Thoracic aorta (tissue), 2 donors: Measurements from ENCODE around the gene NEMP1. TPM values are rescaled to one million over a fixed set of nuclear protein-coding genes. Genes with fewer than 3 reads are reported as not detected.
A peak's percentile ranks its signal among the peaks of the same experiment; 100 is the strongest.

Experiments used
- ATAC-seq: fragments of 150-250 bp; one replicate; pipeline ENCODE4 v1.8.0; 2017; ENCODE audit warnings: low read depth; ENCODE audit not compliant: insufficient number of reproducible peaks, low FRiP score
- DNase-seq: peaks from one replicate; pipeline ENCODE4 v3.0.0-alpha.2; 2020; ENCODE audit warnings: low spot score
- H3K27ac ChIP-seq, 2 donors: fragments of 200-600 bp; sonication (generic); 1 replicate in 1 of 2; 2 replicates in 1 of 2; pipeline ENCODE4 v1.5.1; 2016; ENCODE audit warnings: mild to moderate bottlenecking in 2 of 2, moderate library complexity in 2 of 2
- H3K27me3 ChIP-seq: fragments of 200-600 bp; sonication (generic); replicated peaks from 2 replicates; pipeline ENCODE4 v1.6.0; 2016; ENCODE audit warnings: mild to moderate bottlenecking; ENCODE audit not compliant: insufficient read depth
- H3K36me3 ChIP-seq: fragments of 200-600 bp; sonication (generic); one replicate; pipeline ENCODE4 v1.5.1; 2016
- H3K4me1 ChIP-seq, 2 donors: fragments of 200-600 bp; sonication (generic); 1 replicate in 1 of 2; 2 replicates in 1 of 2; pipeline versions ENCODE4 v1.5.1 to v1.6.0; 2016; ENCODE audit warnings: low read depth in 2 of 2, mild to moderate bottlenecking in 1 of 2; ENCODE audit not compliant: control insufficient read depth in 1 of 2
- H3K4me3 ChIP-seq: fragments of 200-600 bp; sonication (generic); 2 replicates; pipeline ENCODE4 v1.5.1; 2016; ENCODE audit warnings: mild to moderate bottlenecking
- H3K9me3 ChIP-seq: fragments of 200-600 bp; sonication (generic); 2 replicates; pipeline ENCODE4 v1.5.1; 2016
- CTCF ChIP-seq: fragments of 200-600 bp; sonication (generic); IDR thresholded peaks from one replicate; pipeline ENCODE4 v1.5.1; 2019; ENCODE audit warnings: antibody characterized with exemption
- total RNA-seq, 2 donors: library from RNA; depleted of rRNA; stranded (reverse); fragments of >200 nt; gene quantifications; one replicate each; pipeline versions ENCODE4 v1.1.0 to v1.2.3, GENCODE V29; 2016

Gene NEMP1
- total RNA-seq, 2 donors from 2014 or later: 6.6 to 6.9 TPM

GRCh38 chr12:57095440-57095839, 16.8 kb upstream of the NEMP1 start:
- no peak for DNase-seq
- H3K9me3 ChIP-seq: no peaks in the 10 kb centered on the region
- peaks cover 65% of the 10 kb centered on the region for H3K36me3 ChIP-seq

GRCh38 chr12:57094208-57095160, 15.9 kb upstream of the NEMP1 start:
- no peaks in the 10 kb centered on the region for H3K27me3 ChIP-seq
- peak overlapping the region; percentile 52 for H3K4me3 ChIP-seq
- DNase-seq (no peak), ATAC-seq (no peak)
- no peaks in the 10 kb centered on the region for H3K9me3 ChIP-seq
- no peak for TF ChIP-seq CTCF
- peak overlapping the region; percentile 86 to 87 for H3K27ac ChIP-seq
- peaks cover 60% of the 10 kb centered on the region for H3K36me3 ChIP-seq
- H3K4me1 ChIP-seq: peaks cover 33 to 49% of the 10 kb centered on the region in 2 donors

More at GRCh38 chr12:57095440-57095839, 16.8 kb upstream of the NEMP1 start:
- Histone ChIP-seq H3K4me3 (no peak overlapping the region), H3K4me1 (peaks cover 32 to 48% of the 10 kb centered on the region in 2 donors), H3K27me3 (no peaks in the 10 kb centered on the region), H3K27ac (peak overlapping the region; percentile 86 to 87)
- no peak for ATAC-seq
- no peak for TF ChIP-seq CTCF

- peaks cover 51% of the 10 kb centered on the region for H3K36me3 ChIP-seq
- no peaks in the 10 kb centered on the region for H3K27me3 ChIP-seq
- H3K27ac ChIP-seq: peak overlapping the region; percentile 86 to 87
- peak overlapping the region; percentile 52 for H3K4me3 ChIP-seq
- peaks cover 33 to 49% of the 10 kb centered on the region in 2 donors for H3K4me1 ChIP-seq
- H3K9me3 ChIP-seq: no peaks in the 10 kb centered on the region
- DNase-seq (peak; percentile 71), ATAC-seq (peak; percentile 58)
- TF ChIP-seq CTCF: peak; percentile 49
Observed at GRCh38 chr12:57093415-57094207, 15.0 kb upstream of the NEMP1 start.

GRCh38 chr12:57092876-57093414, 14.4 kb upstream of the NEMP1 start:
- DNase-seq (no peak), ATAC-seq (no peak)
- no peak for TF ChIP-seq CTCF
- H3K4me3 ChIP-seq: no peak overlapping the region
- H3K27me3 ChIP-seq: no peaks in the 10 kb centered on the region
- peaks cover 45% of the 10 kb centered on the region for H3K36me3 ChIP-seq
- peaks cover 33 to 49% of the 10 kb centered on the region in 2 donors for H3K4me1 ChIP-seq
- no peaks in the 10 kb centered on the region for H3K9me3 ChIP-seq
- peak overlapping the region; percentile 86 to 87 for H3K27ac ChIP-seq

- H3K27me3 ChIP-seq: no peaks in the 10 kb centered on the region
- peak overlapping the region; percentile 75 to 86 for H3K27ac ChIP-seq
- peaks cover 33 to 49% of the 10 kb centered on the region in 2 donors for H3K4me1 ChIP-seq
- no peaks in the 10 kb centered on the region for H3K9me3 ChIP-seq
- DNase-seq (no peak), ATAC-seq (no peak)
- H3K36me3 ChIP-seq: peaks cover 42% of the 10 kb centered on the region
- no peak for TF ChIP-seq CTCF
- H3K4me3 ChIP-seq: no peak overlapping the region
Observed at GRCh38 chr12:57092529-57092862, 13.9 kb upstream of the NEMP1 start.
